Measurements from ENCODE around the gene CRYBB1. TPM values are rescaled to one million over a fixed set of nuclear protein-coding genes. Genes with fewer than 3 reads are reported as not detected.

The CRYBB1 gene
- total and polyA plus RNA-seq, 2 donors (not counting 3 experiments of a cell fraction or from before 2014, with no cell fraction given) = not detected

DNA sequence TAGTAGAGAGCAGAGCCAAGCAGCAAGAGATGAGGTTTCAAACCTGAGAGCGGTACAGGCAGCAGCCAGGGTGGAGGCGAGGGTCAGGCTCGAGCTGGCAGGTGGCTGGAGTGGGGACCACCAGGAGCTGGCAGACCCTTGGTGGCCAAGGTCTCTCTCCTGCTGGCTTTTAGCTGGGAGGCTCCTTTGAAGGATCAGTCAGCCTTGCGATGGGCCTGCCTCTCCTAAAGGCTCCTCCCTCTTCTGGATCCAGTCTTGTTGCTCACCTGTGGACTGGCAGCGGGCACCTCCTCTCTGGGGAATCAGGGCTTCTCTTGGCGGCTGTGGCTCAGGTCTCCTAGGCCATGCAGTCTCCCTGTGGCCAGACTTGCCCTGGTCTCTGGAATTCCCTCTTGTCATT is 52.6 kb downstream of the CRYBB1 start:
- Histone ChIP-seq H3K36me3 (ENCODE audit: control insufficient read depth in 2 of 2, extremely low read depth in 1 of 2, insufficient read depth in 2 of 2, low read length in 2 of 2) (peaks cover 0 to 11% of the 10 kb centered on the region in 2 experiments), H3K9me3 (replicated peaks; ENCODE audit: control insufficient read depth, insufficient read depth, low read length) (no peaks in the 10 kb centered on the region)

More for the DNA sequence above, 52.6 kb downstream of the CRYBB1 start:
- H3K4me3 ChIP-seq (replicated peaks in 1 of 3; ENCODE audit: insufficient read depth in 1 of 3, low read depth in 1 of 3, low read length in 3 of 3) = no peak overlapping the region
- H3K27me3 ChIP-seq (ENCODE audit: control insufficient read depth in 2 of 2, insufficient read depth in 2 of 2, low read length in 2 of 2) = no peaks in the 10 kb centered on the region
- H3K79me2 ChIP-seq (ENCODE audit: control insufficient read depth, insufficient read depth, low read length) = peaks cover 25% of the 10 kb centered on the region
- dilution Hi-C loops (cut with MboI; ENCODE audit: extremely low pct_ligation_motif_present, low sequenced_read_pairs) (no loop called here), intact Hi-C loops (cut with micrococcal nuclease) (no loop called here)
- H3K27ac ChIP-seq (ENCODE audit: insufficient read depth, low read depth, low read length) = no peak overlapping the region
- no peaks in the 10 kb centered on the region for H3K9me1 ChIP-seq (replicated peaks; ENCODE audit: control insufficient read depth, extremely low read depth, insufficient read depth, low read length)
- TF ChIP-seq GATA2 (IDR thresholded peaks at IDR 0.05; ENCODE audit: insufficient read depth, insufficient read length, low read depth, low read length) (no peak), POLR2AphosphoS5 (IDR thresholded peaks at IDR 0.05; ENCODE audit: insufficient read depth, low read depth, low read length) (no peak), JUN (IDR thresholded peaks at IDR 0.05; ENCODE audit: borderline replicate concordance, insufficient read depth, insufficient read length, low read depth) (no peak), POLR2A (IDR thresholded peaks at IDR 0.05; ENCODE audit: low read depth, low read length) (no peak), FOS (IDR thresholded peaks at IDR 0.05; ENCODE audit: borderline replicate concordance, insufficient read depth, low read length) (no peak), MYC (IDR thresholded peaks at IDR 0.05; ENCODE audit: low read depth, low read length) (no peak), EZH2 (IDR thresholded peaks at IDR 0.05; ENCODE audit: borderline replicate concordance, low read depth, low read length, severe bottlenecking) (no peak)
- TF ChIP-seq, protein P1, sequence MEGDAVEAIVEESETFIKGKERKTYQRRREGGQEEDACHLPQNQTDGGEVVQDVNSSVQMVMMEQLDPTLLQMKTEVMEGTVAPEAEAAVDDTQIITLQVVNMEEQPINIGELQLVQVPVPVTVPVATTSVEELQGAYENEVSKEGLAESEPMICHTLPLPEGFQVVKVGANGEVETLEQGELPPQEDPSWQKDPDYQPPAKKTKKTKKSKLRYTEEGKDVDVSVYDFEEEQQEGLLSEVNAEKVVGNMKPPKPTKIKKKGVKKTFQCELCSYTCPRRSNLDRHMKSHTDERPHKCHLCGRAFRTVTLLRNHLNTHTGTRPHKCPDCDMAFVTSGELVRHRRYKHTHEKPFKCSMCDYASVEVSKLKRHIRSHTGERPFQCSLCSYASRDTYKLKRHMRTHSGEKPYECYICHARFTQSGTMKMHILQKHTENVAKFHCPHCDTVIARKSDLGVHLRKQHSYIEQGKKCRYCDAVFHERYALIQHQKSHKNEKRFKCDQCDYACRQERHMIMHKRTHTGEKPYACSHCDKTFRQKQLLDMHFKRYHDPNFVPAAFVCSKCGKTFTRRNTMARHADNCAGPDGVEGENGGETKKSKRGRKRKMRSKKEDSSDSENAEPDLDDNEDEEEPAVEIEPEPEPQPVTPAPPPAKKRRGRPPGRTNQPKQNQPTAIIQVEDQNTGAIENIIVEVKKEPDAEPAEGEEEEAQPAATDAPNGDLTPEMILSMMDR (IDR thresholded peaks at IDR 0.05; ENCODE audit: extremely low read depth in 1 of 2, insufficient read depth in 1 of 2, low read depth in 1 of 2, low read length in 2 of 2) = no peak
- TF ChIP-seq, protein P2, sequence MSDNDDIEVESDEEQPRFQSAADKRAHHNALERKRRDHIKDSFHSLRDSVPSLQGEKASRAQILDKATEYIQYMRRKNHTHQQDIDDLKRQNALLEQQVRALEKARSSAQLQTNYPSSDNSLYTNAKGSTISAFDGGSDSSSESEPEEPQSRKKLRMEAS (IDR thresholded peaks at IDR 0.05; ENCODE audit: insufficient read depth, insufficient read length) = no peak
- H3K4me2 ChIP-seq (ENCODE audit: insufficient read depth, low read length) = no peak overlapping the region
- H3K9ac ChIP-seq (replicated peaks; ENCODE audit: extremely low read depth, insufficient read depth, low read length) = no peak overlapping the region
- ChIA-PET POLR2A (no interaction called here), CTCF (interaction anchor here (0.9 to 1.4 kb wide), 3 partner anchors 10 to 201 kb away, joined by 3 to 4 read pairs (median 3); no protein-coding TSS in a partner anchor)
- FAIRE-seq (no peak), DNase-seq (ENCODE audit: low read depth, low spot score) (no peak)
- H3K4me1 ChIP-seq (ENCODE audit: control insufficient read depth, extremely low read depth, insufficient read depth, low read length) = peaks cover 20% of the 10 kb centered on the region
- H2AFZ ChIP-seq (ENCODE audit: low read depth, low read length) = no peak overlapping the region
- no TSS peak for BruUV-seq (replicated peaks)
- no peaks in the 10 kb centered on the region for H4K20me1 ChIP-seq (replicated peaks; ENCODE audit: control insufficient read depth, extremely low read depth, insufficient read depth, low read length)

All from endothelial cell of umbilical vein (primary cell).